Measurements from ENCODE around the gene AQP2. TPM values are rescaled to one million over a fixed set of nuclear protein-coding genes. Genes with fewer than 3 reads are reported as not detected.

Gene AQP2
- total RNA-seq, 1 experiment from 2014 or later: 0.36 TPM

- POLR2A ChIA-PET: no interaction called here
- CTCF ChIA-PET: no interaction called here
- Histone ChIP-seq H3K4me1 (ENCODE audit: control insufficient read depth, insufficient read depth, low read length) (peaks cover 7% of the 10 kb centered on the region; the same call in 1 of the 2 replicates), H3K4me3 (ENCODE audit: low read depth in 2 of 2, low read length in 2 of 2) (no peak overlapping the region), H3K27ac (ENCODE audit: low read length) (no peak overlapping the region), H3K9me3 (ENCODE audit: control insufficient read depth, insufficient read depth, low read depth, low read length) (no peaks in the 10 kb centered on the region), H3K36me3 (ENCODE audit: control insufficient read depth, insufficient read depth, low read length) (no peaks in the 10 kb centered on the region), H3K27me3 (ENCODE audit: control insufficient read depth, insufficient read depth, low read length) (no peaks in the 10 kb centered on the region)
- ATAC-seq: no peak
- BruUV-seq (replicated peaks): no TSS peak
- TF ChIP-seq POLR2AphosphoS5 (IDR thresholded peaks at IDR 0.05; ENCODE audit: low read depth, low read length) (no peak), SIN3A (IDR thresholded peaks at IDR 0.05; ENCODE audit: borderline replicate concordance, insufficient read depth, low read depth, low read length) (no peak), TCF7L2 (IDR thresholded peaks at IDR 0.05; ENCODE audit: low read depth, low read length) (no peak), CTCF (IDR thresholded peaks at IDR 0.05) (no peak), REST (IDR thresholded peaks at IDR 0.05; ENCODE audit: insufficient read depth in 1 of 2, low read depth in 2 of 2, low read length in 1 of 2) (no peak)
- in situ Hi-C loops (cut with HindIII; ENCODE audit: low pct_unique_long_range_greater_than_20kb, low sequenced_read_pairs): no loop called here
- intact Hi-C loops (cut with micrococcal nuclease; ENCODE audit: unreplicated experiment): no loop called here
- DNase-seq (ENCODE audit: low read depth, low spot score): no peak
Measured at GRCh38 chr12:49917166-49917787, 33.3 kb upstream of the AQP2 start.

- peaks cover 7% of the 10 kb centered on the region; the same call in 1 of the 2 replicates for H3K4me1 ChIP-seq (ENCODE audit: control insufficient read depth, insufficient read depth, low read length)
- CTCF ChIA-PET: no interaction called here
- no peaks in the 10 kb centered on the region for H3K9me3 ChIP-seq (ENCODE audit: control insufficient read depth, insufficient read depth, low read depth, low read length)
- H3K4me3 ChIP-seq (ENCODE audit: low read depth in 2 of 2, low read length in 2 of 2): no peak overlapping the region
- no peaks in the 10 kb centered on the region for H3K27me3 ChIP-seq (ENCODE audit: control insufficient read depth, insufficient read depth, low read length)
- intact Hi-C loops (cut with micrococcal nuclease; ENCODE audit: unreplicated experiment) (no loop called here), in situ Hi-C loops (cut with HindIII; ENCODE audit: low pct_unique_long_range_greater_than_20kb, low sequenced_read_pairs) (no loop called here)
- ATAC-seq (no peak), DNase-seq (ENCODE audit: low read depth, low spot score) (no peak)
- no peak overlapping the region for H3K27ac ChIP-seq (ENCODE audit: low read length)
- POLR2A ChIA-PET: no interaction called here
- no TSS peak for BruUV-seq (replicated peaks)
- no peak for TF ChIP-seq TCF7L2 (IDR thresholded peaks at IDR 0.05; ENCODE audit: low read depth, low read length)
- H3K36me3 ChIP-seq (ENCODE audit: control insufficient read depth, insufficient read depth, low read length): no peaks in the 10 kb centered on the region
Measured at GRCh38 chr12:49917788-49918173, 32.8 kb upstream of the AQP2 start.

GRCh38 chr12:49920241-49920914 is 30.2 kb upstream of the AQP2 start:
- BruUV-seq (replicated peaks): no TSS peak
- in situ Hi-C loops (cut with HindIII; ENCODE audit: low pct_unique_long_range_greater_than_20kb, low sequenced_read_pairs): no loop called here
- POLR2A ChIA-PET: no interaction called here
- no peaks in the 10 kb centered on the region for H3K9me3 ChIP-seq (ENCODE audit: control insufficient read depth, insufficient read depth, low read depth, low read length)
- no peaks in the 10 kb centered on the region for H3K36me3 ChIP-seq (ENCODE audit: control insufficient read depth, insufficient read depth, low read length)
- intact Hi-C loops (cut with micrococcal nuclease; ENCODE audit: unreplicated experiment): no loop called here
- CTCF ChIA-PET: interaction anchor here (0.7 kb wide), 2 partner anchors 29 to 71 kb away, joined by 3 read pairs; no protein-coding TSS in a partner anchor
- ATAC-seq: no peak
- DNase-seq (ENCODE audit: low read depth, low spot score): no peak
- no peaks in the 10 kb centered on the region; the same call in 1 of the 2 replicates for H3K4me1 ChIP-seq (ENCODE audit: control insufficient read depth, insufficient read depth, low read length)
- H3K4me3 ChIP-seq (ENCODE audit: low read depth in 2 of 2, low read length in 2 of 2): no peak overlapping the region
- H3K27ac ChIP-seq (ENCODE audit: low read length): no peak overlapping the region
- TF ChIP-seq SIN3A (IDR thresholded peaks at IDR 0.05; ENCODE audit: borderline replicate concordance, insufficient read depth, low read depth, low read length) (no peak), CTCF (IDR thresholded peaks at IDR 0.05) (no peak), REST (IDR thresholded peaks at IDR 0.05; ENCODE audit: insufficient read depth in 1 of 2, low read depth in 2 of 2, low read length in 1 of 2) (no peak), POLR2AphosphoS5 (IDR thresholded peaks at IDR 0.05; ENCODE audit: low read depth, low read length) (no peak), TCF7L2 (IDR thresholded peaks at IDR 0.05; ENCODE audit: low read depth, low read length) (no peak)
- H3K27me3 ChIP-seq (ENCODE audit: control insufficient read depth, insufficient read depth, low read length): no peaks in the 10 kb centered on the region

Measured in Panc1 (cell line).